NCI-H510A treated with DMSO at 0.1 percent for 48 hours (cell line): ENCODE measurements around the gene SART3.

Source experiments
- DNase-seq: peaks from one replicate; lab custom pipeline; 2025; lab: John Stamatoyannopoulos, UW

SART3 gene

DNA sequence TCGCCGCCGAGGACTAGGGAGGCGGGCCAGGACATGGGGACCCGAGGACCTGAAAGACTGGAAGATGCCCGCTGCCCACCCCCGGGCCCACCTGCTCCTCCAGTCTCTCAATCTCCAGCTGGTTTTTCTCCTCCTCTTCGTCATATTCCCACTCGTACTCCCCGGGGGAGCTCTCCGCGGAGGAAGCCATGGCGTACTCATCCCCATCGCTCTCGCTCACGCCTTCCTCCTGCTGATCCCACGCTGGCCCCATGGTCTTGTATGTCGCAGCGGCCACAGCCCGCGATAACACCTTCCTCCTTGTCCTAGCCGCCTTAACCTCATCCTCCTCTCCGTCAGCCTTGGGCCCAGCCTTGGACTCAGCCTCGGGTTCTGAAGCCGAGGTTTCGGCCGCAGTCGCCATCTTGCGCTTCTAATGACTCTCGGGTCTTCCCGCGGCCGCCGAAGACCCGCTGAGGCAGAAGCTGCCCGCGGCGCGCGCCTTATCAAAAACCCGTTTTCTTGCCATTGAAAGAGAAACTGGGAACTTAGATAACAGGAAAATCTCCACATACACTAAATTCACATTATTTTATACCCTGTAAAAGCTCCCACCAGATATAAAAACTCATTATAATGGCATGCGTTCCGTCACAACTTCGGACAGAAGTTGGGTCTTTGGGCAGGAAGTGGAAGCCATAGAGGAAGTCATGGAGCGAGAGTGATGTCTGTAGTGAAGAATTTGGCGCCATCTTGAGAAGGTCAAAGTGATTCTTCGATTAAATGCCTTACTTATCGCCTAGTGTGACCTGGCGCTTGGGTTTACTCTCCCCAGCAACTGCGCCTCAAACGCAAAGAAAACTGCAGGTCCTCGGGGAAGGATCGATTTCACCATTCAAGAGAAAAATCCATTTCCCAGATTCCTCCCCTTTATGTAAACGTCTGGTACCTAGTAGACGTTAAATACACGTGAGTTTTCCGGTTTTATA, at the start of gene SART3:
SART3 (minus strand) TSS at position 422 of the 968 bp plus-strand sequence; CDS start at position 403, 19 bp downstream.
- peak; percentile 90 for DNase-seq

DNA sequence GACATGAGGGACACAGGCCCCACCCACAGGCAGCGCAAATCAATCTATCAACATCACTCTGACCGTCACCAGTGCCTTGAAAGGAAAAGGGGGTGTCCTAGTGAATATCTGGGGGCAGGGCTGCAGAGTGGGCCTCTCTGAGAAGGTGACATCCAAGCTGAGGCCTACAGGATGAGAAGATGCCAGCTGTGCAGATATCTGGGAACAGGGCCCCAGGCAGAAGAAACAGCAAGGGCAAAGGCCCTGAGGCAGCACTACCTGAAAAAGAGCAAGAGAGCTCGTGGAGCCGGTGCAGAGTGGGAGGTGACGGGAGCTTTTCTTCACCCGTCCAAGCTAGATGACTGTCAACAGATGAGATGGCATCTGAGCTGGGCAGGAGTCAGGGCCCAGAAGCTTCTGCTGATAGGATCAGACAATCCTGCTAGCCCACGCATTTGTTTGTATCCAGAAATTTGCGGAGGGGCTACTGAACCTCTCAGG, 49.4 kb upstream of the SART3 start:
- DNase-seq, result no peak

- no peak for DNase-seq
Measured at GRCh38 chr12:108609537-108610335, 48.8 kb upstream of the SART3 start.

GRCh38 chr12:108608616-108609015, 47.6 kb upstream of the SART3 start:
- DNase-seq, result no peak

DNA sequence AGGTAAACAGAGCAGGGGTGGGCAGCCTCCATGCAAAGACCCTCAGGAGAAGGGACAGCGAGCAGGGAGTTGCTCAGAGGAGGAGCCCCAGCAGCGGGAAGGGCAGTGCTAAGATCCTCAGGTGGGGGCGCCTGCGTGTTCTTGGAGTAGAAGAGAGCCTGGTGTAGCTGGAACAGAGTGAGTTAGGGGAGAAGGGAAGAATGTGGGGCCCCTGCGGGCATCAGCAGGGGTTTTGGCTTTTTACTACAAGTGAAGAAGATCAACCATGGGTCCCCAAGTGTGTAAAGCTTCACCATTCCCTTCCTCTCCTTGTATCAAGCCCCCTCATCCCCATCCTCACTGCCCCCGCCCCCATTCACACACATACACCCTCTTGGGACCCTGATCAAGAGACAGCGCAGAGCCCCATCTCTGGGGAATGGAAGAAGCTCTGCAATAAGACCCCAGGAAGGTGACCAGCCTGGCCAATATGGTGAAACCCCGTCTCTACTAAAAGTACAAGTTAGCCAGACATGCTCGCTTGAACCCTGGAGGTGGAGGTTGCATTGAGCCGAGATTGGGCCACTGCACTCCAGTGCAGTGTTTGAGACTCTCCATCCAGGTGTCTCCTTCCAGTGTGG, 47.1 kb upstream of the SART3 start:
- no peak for DNase-seq

DNA sequence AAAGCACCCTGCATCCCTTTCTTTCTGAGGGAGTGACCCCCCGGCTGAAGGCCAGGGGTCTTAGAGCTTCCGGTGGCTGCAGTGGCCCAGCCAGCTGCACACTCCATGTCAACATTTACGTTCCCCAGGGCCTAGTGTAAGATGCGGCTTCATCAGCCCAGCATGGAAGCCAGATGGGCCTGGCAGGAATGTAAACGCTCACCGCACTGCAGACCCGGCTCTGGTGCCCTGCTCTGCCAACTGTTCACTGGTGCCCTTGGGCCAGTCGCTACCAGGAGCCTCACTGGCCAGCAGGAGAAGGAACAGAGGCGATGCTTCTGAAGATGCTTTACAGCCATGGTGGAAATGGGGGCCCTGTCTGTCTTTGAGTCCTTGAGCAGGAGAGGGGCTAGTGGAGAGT, 45.5 kb upstream of the SART3 start:
- no peak for DNase-seq

- DNase-seq, result no peak
Measured at GRCh38 chr12:108605690-108606406, 44.9 kb upstream of the SART3 start.

DNA sequence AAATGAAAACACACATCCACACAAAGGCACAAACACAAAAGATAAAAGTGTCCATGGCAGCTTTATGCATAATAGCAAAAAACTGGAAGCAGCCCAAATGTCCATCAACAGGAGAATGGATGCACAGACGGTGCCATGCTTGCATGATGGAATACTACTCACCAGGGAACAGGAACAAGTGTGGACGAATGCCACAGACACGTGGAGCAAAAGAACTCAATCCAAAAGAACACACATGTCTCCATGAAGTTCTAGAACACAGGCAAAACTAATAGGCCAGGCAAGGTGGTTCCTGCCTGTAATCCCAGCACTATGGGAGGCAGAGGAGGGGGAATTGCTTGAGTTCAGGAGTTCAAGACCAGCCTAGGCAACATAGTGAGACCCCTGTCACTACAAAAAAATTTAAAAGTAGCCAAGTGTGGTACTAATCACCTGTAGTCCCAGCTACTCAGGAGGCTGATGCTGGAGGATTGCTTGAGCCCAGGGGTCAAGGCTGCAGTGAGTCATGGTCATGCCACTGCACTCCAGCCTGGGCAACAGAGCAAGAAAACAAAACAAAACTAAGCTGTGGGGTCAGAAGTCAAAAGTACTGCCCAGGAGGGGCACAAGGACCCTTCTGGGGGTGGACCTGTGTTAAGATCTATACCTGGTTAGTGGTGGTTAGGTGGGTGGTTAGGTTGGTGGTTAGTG, 44.2 kb upstream of the SART3 start:
- DNase-seq, result no peak

DNA sequence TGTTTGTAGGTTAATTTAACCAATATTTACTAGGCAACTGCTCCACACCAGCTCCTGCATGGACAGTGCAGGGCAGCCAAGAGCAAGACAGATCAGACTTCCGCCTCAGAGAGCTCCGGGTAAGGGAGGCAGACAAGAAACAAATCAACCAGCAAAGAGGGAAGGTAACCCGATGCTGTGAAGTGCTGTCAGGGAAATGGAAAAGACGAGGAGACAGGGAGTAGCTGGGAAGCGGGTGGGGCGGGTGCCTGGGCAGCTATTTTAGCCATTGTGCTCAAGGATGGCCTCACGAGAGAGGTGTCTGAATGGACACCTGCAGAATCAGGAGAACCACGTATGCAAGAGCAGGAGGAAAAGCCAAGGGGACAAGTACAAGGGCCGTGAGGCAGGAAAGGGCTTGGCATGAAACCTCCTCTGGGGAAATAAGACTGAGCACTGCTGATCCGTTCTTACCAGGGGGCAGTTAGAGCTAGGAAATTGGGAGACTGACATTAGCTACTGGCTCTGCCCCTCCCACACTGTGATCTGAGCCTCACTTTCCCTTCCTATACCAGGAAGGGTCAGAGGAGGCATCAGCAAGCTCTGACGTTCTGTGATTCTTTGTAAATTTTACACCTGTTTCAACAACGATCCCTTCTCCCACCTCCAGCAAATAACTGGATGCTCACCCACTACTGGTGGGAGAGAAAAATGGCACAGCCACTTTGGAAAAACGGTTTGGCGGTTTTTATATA, 43.4 kb upstream of the SART3 start:
- no peak for DNase-seq

DNA sequence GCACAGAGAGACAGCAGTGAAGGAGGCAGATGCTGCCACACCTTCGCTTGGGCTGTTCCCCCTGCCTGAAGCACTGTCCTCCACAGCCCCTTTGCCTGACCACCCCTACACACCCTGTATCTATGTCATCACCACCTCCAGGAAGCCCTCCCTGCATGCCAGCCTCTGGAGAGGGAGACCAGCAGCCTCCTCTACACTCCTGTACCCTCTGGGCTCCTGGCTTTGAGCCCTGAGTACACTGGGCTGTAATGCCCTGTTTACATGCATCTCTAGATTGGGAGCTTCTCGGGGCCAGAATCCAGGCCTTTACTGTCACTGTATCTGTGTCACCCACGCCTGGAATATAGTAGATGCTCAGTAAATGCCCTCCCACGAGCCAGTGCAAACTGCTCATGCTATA, 42.8 kb upstream of the SART3 start:
- DNase-seq, result no peak

- no peak for DNase-seq
Measured at GRCh38 chr12:108602976-108603704, 42.2 kb upstream of the SART3 start.

GRCh38 chr12:108602209-108602705, 41.3 kb upstream of the SART3 start:
- no peak for DNase-seq

- no peak for DNase-seq
Measured at GRCh38 chr12:108600702-108601007, 39.7 kb upstream of the SART3 start.

GRCh38 chr12:108599948-108600701, 39.2 kb upstream of the SART3 start:
- no peak for DNase-seq

DNA sequence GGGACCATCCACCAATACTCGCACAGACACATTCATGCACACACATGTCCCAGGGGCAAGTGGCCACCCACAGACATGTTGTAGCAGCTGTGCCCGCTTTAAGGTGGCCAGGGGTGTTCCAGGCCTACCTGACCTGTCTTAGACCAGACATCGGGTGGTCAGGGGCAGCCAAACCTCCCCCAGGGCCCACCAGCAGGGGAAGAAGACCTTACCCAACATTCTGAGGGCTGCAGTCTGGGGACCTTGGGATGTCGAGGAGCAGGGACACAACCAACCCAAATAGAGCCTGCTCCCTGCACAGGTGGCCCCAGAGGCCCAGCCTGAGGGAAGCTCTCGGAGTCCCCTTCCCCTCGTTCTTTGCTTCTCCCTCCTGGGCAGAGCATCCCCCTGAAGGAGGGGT, 38.6 kb upstream of the SART3 start:
- DNase-seq, result no peak

- no peak for DNase-seq
Measured at GRCh38 chr12:108598553-108599250, 37.7 kb upstream of the SART3 start.

DNA sequence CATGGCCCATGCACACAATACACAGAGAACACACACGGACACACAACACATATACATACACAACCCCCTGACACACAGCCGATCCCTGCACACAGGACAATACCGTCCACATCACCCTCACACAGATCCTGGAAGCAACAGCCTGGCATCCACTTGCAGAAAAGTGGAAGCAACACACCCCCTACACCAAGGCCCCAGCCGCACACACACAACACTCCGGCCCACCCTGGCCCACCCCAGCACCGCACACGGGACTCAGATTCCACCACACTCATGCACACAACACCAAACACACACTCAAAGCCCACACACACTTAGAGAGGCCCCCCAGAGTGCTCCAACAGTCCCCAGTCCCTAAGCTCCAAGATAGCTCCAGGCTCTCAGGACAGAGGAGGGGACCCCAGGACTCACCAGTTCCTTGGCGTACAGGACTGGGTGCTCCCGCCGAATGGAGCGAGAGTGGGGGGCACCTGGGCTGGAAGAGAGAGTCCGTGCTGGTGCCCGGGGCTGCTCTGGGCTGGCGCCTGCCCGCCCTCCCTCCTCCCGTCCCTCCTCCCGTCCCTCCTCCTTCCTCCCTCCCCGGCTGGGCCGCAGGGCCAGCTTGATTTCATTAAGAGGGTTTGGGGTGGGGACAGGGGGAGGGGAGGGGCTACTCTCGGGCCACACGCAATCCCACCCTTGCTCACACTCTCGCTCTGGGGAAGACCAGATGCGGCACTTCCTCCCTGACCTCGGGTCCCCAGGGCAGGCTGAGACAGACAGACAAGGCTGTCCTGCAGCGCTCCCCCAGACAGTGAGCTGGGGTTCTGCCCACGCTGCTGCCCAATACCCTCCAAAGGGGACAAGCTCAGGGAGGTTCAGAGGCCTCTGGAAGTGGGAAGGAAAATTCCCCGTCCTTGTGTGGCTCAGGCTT, 36.8 kb upstream of the SART3 start, which contains the start of gene TMEM119:
TMEM119 (minus strand) TSS at position 526 of the 913 bp plus-strand sequence. CDS start 5,701 bp downstream, outside the sequence.
- DNase-seq, result no peak
